ENCODE data around the gene LIM2.
"Not testable (repeated sequence)": the region's sequence is repeated elsewhere in the genome, so short reads cannot be mapped to it uniquely, and the experiment has no call there.

LIM2 gene

GRCh38 chr19:51387924-51388389, at the start of gene LIM2:
Gene LIM2, minus strand, starts transcription at chr19:51387974. Its CDS starts 531 bp downstream, at chr19:51387443.
- no peak for DNase-seq

- no peak for DNase-seq
Measured at GRCh38 chr19:51434456-51434855, 46.7 kb upstream of the LIM2 start.

- DNase-seq: no peak
Measured at GRCh38 chr19:51433043-51433442, 45.3 kb upstream of the LIM2 start.

- DNase-seq: no peak
Measured at GRCh38 chr19:51431124-51431523, 43.4 kb upstream of the LIM2 start.

- DNase-seq: no peak
Measured at GRCh38 chr19:51430221-51430620, 42.4 kb upstream of the LIM2 start.

GRCh38 chr19:51427201-51427600, 39.4 kb upstream of the LIM2 start:
- DNase-seq: no peak

- DNase-seq: no peak
Measured at GRCh38 chr19:51422053-51422448, 34.3 kb upstream of the LIM2 start.

GRCh38 chr19:51421229-51422052, 33.7 kb upstream of the LIM2 start:
- no peak for DNase-seq

GRCh38 chr19:51420511-51420910, 32.7 kb upstream of the LIM2 start:
- not testable (repeated sequence) for DNase-seq

GRCh38 chr19:51418707-51419106, 30.9 kb upstream of the LIM2 start:
- no peak for DNase-seq

- DNase-seq: no peak
Measured at GRCh38 chr19:51417810-51418157, 30.0 kb upstream of the LIM2 start.

GRCh38 chr19:51417107-51417809, 29.5 kb upstream of the LIM2 start, which contains the start of gene SIGLEC10:
Gene SIGLEC10, minus strand, starts transcription at chr19:51417642. Its CDS starts 61 bp downstream, at chr19:51417581.
- DNase-seq: no peak

- not testable (repeated sequence) for DNase-seq
Measured at GRCh38 chr19:51416422-51416821, 28.6 kb upstream of the LIM2 start.

GRCh38 chr19:51415187-51415586, 27.4 kb upstream of the LIM2 start:
- DNase-seq: no peak

- DNase-seq: no peak
Measured at GRCh38 chr19:51410950-51411748, 23.4 kb upstream of the LIM2 start.

GRCh38 chr19:51407511-51408131, 19.8 kb upstream of the LIM2 start:
- no peak for DNase-seq

GRCh38 chr19:51402117-51402516, 14.3 kb upstream of the LIM2 start:
- DNase-seq: no peak

GRCh38 chr19:51399936-51400335, 12.2 kb upstream of the LIM2 start:
- not testable (repeated sequence) for DNase-seq

- DNase-seq: no peak
Measured at GRCh38 chr19:51399231-51399630, 11.5 kb upstream of the LIM2 start.

- no peak for DNase-seq
Measured at GRCh38 chr19:51398096-51398704, 10.4 kb upstream of the LIM2 start.

GRCh38 chr19:51397453-51397852, 9.7 kb upstream of the LIM2 start:
- not testable (repeated sequence) for DNase-seq

GRCh38 chr19:51396175-51396574, 8.4 kb upstream of the LIM2 start:
- DNase-seq: no peak
